ENCODE data around the gene ABHD14A.

ABHD14A gene

GRCh38 chr3:51937014-51937413 is 37.9 kb upstream of the ABHD14A start:
- Mint-ChIP-seq H3K36me3 (peaks cover 61% of the 10 kb centered on the region), H3K4me1 (peaks cover 23% of the 10 kb centered on the region), H3K9me3 (no peaks in the 10 kb centered on the region), H3K27ac (no peak overlapping the region), H3K4me3 (no peak overlapping the region)
- ATAC-seq (no peak), DNase-seq (ENCODE audit: low spot score in 2 of 2) (peak in 1 of 2 donors; percentile 47)

- Mint-ChIP-seq H3K4me3 (no peak overlapping the region), H3K36me3 (peaks cover 53% of the 10 kb centered on the region), H3K4me1 (peaks cover 31% of the 10 kb centered on the region), H3K9me3 (no peaks in the 10 kb centered on the region), H3K27ac (peak overlapping the region; percentile 48)
- DNase-seq (ENCODE audit: low spot score in 2 of 2) = no peak
- no peak for ATAC-seq
Measured at GRCh38 chr3:51937611-51938450, 37.0 kb upstream of the ABHD14A start.

- H3K9me3 Mint-ChIP-seq = no peaks in the 10 kb centered on the region
- peak overlapping the region; percentile 48 for H3K27ac Mint-ChIP-seq
- DNase-seq (ENCODE audit: low spot score in 2 of 2) = no peak
- ATAC-seq = no peak
- no peak overlapping the region for H3K4me3 Mint-ChIP-seq
- H3K4me1 Mint-ChIP-seq = peaks cover 34% of the 10 kb centered on the region
- H3K36me3 Mint-ChIP-seq = peaks cover 52% of the 10 kb centered on the region
Measured at GRCh38 chr3:51938780-51939425, 36.0 kb upstream of the ABHD14A start.

- Mint-ChIP-seq H3K9me3 (no peaks in the 10 kb centered on the region), H3K4me3 (peak overlapping the region; percentile 85), H3K4me1 (peaks cover 34% of the 10 kb centered on the region), H3K36me3 (peaks cover 32% of the 10 kb centered on the region), H3K27ac (peak overlapping the region; percentile 20)
- no peak for DNase-seq (ENCODE audit: low spot score in 2 of 2)
- no peak for ATAC-seq
Measured at GRCh38 chr3:51940648-51941462, 34.0 kb upstream of the ABHD14A start.

- ATAC-seq = no peak
- H3K9me3 Mint-ChIP-seq = no peaks in the 10 kb centered on the region
- peak overlapping the region; percentile 89 for H3K27ac Mint-ChIP-seq
- H3K36me3 Mint-ChIP-seq = peaks cover 26% of the 10 kb centered on the region
- peak overlapping the region; percentile 85 for H3K4me3 Mint-ChIP-seq
- no peak for DNase-seq (ENCODE audit: low spot score in 2 of 2)
- peaks cover 34% of the 10 kb centered on the region for H3K4me1 Mint-ChIP-seq
Measured at GRCh38 chr3:51941463-51941797, 33.4 kb upstream of the ABHD14A start.

- H3K27ac Mint-ChIP-seq = peak within 1 kb of the TSS; percentile 89
- peak; percentile 98 to 99 for DNase-seq (ENCODE audit: low spot score in 2 of 2)
- ATAC-seq = peak; percentile 92
- H3K9me3 Mint-ChIP-seq = no peaks in the 10 kb centered on the region
- H3K4me3 Mint-ChIP-seq = peak within 1 kb of the TSS; percentile 85
- peaks cover 34% of the 10 kb centered on the region for H3K4me1 Mint-ChIP-seq
- peaks cover 21% of the 10 kb centered on the region for H3K36me3 Mint-ChIP-seq
Measured at GRCh38 chr3:51941798-51942602, 32.9 kb upstream of the ABHD14A start, which contains the start of the genes PARP3 and RRP9. Gene PARP3 (plus strand): TSS chr3:51942363. CDS start chr3:51943356, 993 bp downstream. Gene RRP9 (minus strand): TSS chr3:51941904. CDS start chr3:51941867, 37 bp downstream.

GRCh38 chr3:51942603-51943450 is 32.0 kb upstream of the ABHD14A start:
- H3K4me1 Mint-ChIP-seq = peaks cover 34% of the 10 kb centered on the region
- DNase-seq (ENCODE audit: low spot score in 2 of 2) (peak in 1 of 2 donors; percentile 76), ATAC-seq (peak; percentile 27)
- peaks cover 12% of the 10 kb centered on the region for H3K36me3 Mint-ChIP-seq
- H3K4me3 Mint-ChIP-seq = peak overlapping the region; percentile 85
- H3K9me3 Mint-ChIP-seq = no peaks in the 10 kb centered on the region
- H3K27ac Mint-ChIP-seq = peak overlapping the region; percentile 89

GRCh38 chr3:51943451-51944391 is 31.1 kb upstream of the ABHD14A start:
- Mint-ChIP-seq H3K4me3 (peak overlapping the region; percentile 85), H3K27ac (no peak overlapping the region), H3K9me3 (no peaks in the 10 kb centered on the region), H3K4me1 (peaks cover 34% of the 10 kb centered on the region), H3K36me3 (peaks cover 4% of the 10 kb centered on the region)
- no peak for DNase-seq (ENCODE audit: low spot score in 2 of 2)
- ATAC-seq = no peak

GRCh38 chr3:51944451-51945021 is 30.3 kb upstream of the ABHD14A start:
- peaks cover 28% of the 10 kb centered on the region for H3K4me1 Mint-ChIP-seq
- ATAC-seq = no peak
- DNase-seq (ENCODE audit: low spot score in 2 of 2) = no peak
- peak overlapping the region; percentile 26 for H3K27ac Mint-ChIP-seq
- H3K4me3 Mint-ChIP-seq = no peak overlapping the region
- H3K9me3 Mint-ChIP-seq = no peaks in the 10 kb centered on the region
- H3K36me3 Mint-ChIP-seq = peaks cover 4% of the 10 kb centered on the region

GRCh38 chr3:51945031-51945840 is 29.6 kb upstream of the ABHD14A start:
- H3K4me1 Mint-ChIP-seq = peaks cover 25% of the 10 kb centered on the region
- no peak for ATAC-seq
- H3K36me3 Mint-ChIP-seq = peaks cover 4% of the 10 kb centered on the region
- no peaks in the 10 kb centered on the region for H3K9me3 Mint-ChIP-seq
- no peak overlapping the region for H3K4me3 Mint-ChIP-seq
- H3K27ac Mint-ChIP-seq = peak overlapping the region; percentile 26
- DNase-seq (ENCODE audit: low spot score in 2 of 2) = no peak

- DNase-seq (ENCODE audit: low spot score in 2 of 2) = no peak
- no peak for ATAC-seq
- H3K36me3 Mint-ChIP-seq = no peaks in the 10 kb centered on the region
- peak overlapping the region; percentile 38 for H3K27ac Mint-ChIP-seq
- no peaks in the 10 kb centered on the region for H3K9me3 Mint-ChIP-seq
- H3K4me1 Mint-ChIP-seq = peaks cover 16% of the 10 kb centered on the region
- H3K4me3 Mint-ChIP-seq = no peak overlapping the region
Measured at GRCh38 chr3:51945926-51946705, 28.7 kb upstream of the ABHD14A start.
